Limb (tissue), 2 donors: Measurements from ENCODE around the gene SEC14L5.
A peak's percentile ranks its signal among the peaks of the same experiment; 100 is the strongest.

ENCODE experiments used
- DNase-seq, 2 donors: peaks; one replicate each; pipeline ENCODE4 v3.0.0-alpha.2; 2016; ENCODE audit errors: extremely low spot score in 2 of 2

The SEC14L5 gene

GRCh38 chr16:5011637-5012036 is 53.5 kb downstream of the SEC14L5 start:
- DNase-seq, result no peak

- DNase-seq, result no peak
Observed at GRCh38 chr16:5012887-5013286, 54.8 kb downstream of the SEC14L5 start.

GRCh38 chr16:5015351-5015750 is 57.2 kb downstream of the SEC14L5 start:
- no peak for DNase-seq

GRCh38 chr16:5015887-5016286 is 57.8 kb downstream of the SEC14L5 start:
- no peak for DNase-seq

- DNase-seq, result no peak
Observed at GRCh38 chr16:5016967-5017677, 59.0 kb downstream of the SEC14L5 start.

- no peak for DNase-seq
Observed at GRCh38 chr16:5017678-5017969, 59.5 kb downstream of the SEC14L5 start.

- peak in 1 of 2 donors; percentile 47 for DNase-seq
Observed at GRCh38 chr16:5018793-5019192, 60.7 kb downstream of the SEC14L5 start.

GRCh38 chr16:5019775-5020174 is 61.6 kb downstream of the SEC14L5 start:
- DNase-seq, result no peak

- DNase-seq, result no peak
Observed at GRCh38 chr16:5020551-5020950, 62.4 kb downstream of the SEC14L5 start.

GRCh38 chr16:5022521-5022920 is 64.4 kb downstream of the SEC14L5 start:
- DNase-seq, result no peak

GRCh38 chr16:5024632-5025031 is 66.5 kb downstream of the SEC14L5 start:
- DNase-seq, result no peak

GRCh38 chr16:5025171-5025632 is 67.1 kb downstream of the SEC14L5 start:
- DNase-seq, result peak in 1 of 2 donors; percentile 46

GRCh38 chr16:5026664-5027063 is 68.5 kb downstream of the SEC14L5 start:
- no peak for DNase-seq

GRCh38 chr16:5027086-5027485 is 69.0 kb downstream of the SEC14L5 start:
- DNase-seq, result no peak

- no peak for DNase-seq
Observed at GRCh38 chr16:5027575-5028235, 69.6 kb downstream of the SEC14L5 start.

- no peak for DNase-seq
Observed at GRCh38 chr16:5028950-5029475, 70.9 kb downstream of the SEC14L5 start.

GRCh38 chr16:5030251-5030870 is 72.2 kb downstream of the SEC14L5 start:
- DNase-seq, result no peak

- no peak for DNase-seq
Observed at GRCh38 chr16:5031601-5032000, 73.5 kb downstream of the SEC14L5 start.

GRCh38 chr16:5032748-5033167 is 74.6 kb downstream of the SEC14L5 start:
- DNase-seq, result no peak

GRCh38 chr16:5033256-5034166 is 75.4 kb downstream of the SEC14L5 start, which contains the start of gene NAGPA:
Gene NAGPA (minus strand): TSS chr16:5033935. CDS start chr16:5033914, 21 bp downstream.
- DNase-seq, result peak; percentile 86 to 94

GRCh38 chr16:5034167-5034523 is 76.0 kb downstream of the SEC14L5 start:
- DNase-seq, result no peak

- no peak for DNase-seq
Observed at GRCh38 chr16:5035909-5036227, 77.7 kb downstream of the SEC14L5 start.
